Tibial artery (tissue), 4 donors: Measurements from ENCODE around the gene USP34.

ENCODE experiments used
- DNase-seq, 2 donors: peaks; one replicate each; pipeline ENCODE4 v3.0.0-alpha.2; 2019
- H3K27ac ChIP-seq, 2 donors: fragments of 200-600 bp; sonication (generic) in 1 of 2; 1 replicate in 1 of 2; 2 replicates in 1 of 2; pipeline ENCODE4 v1.5.1; 2018 to 2019; ENCODE audit warnings: mild to moderate bottlenecking in 1 of 2
- H3K27me3 ChIP-seq, 2 donors: fragments of 200-600 bp; sonication (generic) in 1 of 2; one replicate each; pipeline versions ENCODE4 v1.5.1 to v1.6.0; 2016 to 2019
- H3K36me3 ChIP-seq, 3 donors: fragments of 200-600 bp; sonication (generic) in 2 of 3; one replicate each; pipeline ENCODE4 v1.5.1; 2016 to 2019; ENCODE audit warnings: mild to moderate bottlenecking in 2 of 3
- H3K4me1 ChIP-seq, 4 donors: fragments of 200-600 bp; sonication (generic) in 2 of 4; 1 replicate in 3 of 4; 2 replicates in 1 of 4; pipeline ENCODE4 v1.5.1; 2016 to 2019
- H3K4me3 ChIP-seq, 2 donors: fragments of 200-600 bp; sonication (generic) in 1 of 2; 1 replicate in 1 of 2; 2 replicates in 1 of 2; pipeline ENCODE4 v1.5.1; 2018 to 2019; ENCODE audit warnings: mild to moderate bottlenecking in 2 of 2
- H3K9me3 ChIP-seq, 3 donors: fragments of 200-600 bp; sonication (generic) in 1 of 3; one replicate each; pipeline ENCODE4 v1.5.1; 2016 to 2019
- intact Hi-C: fragments of 100-400 bp; cut with DNase I; formaldehyde crosslinking; loops from one replicate; pipeline ENCODE4 v1.15.0; 2023; ENCODE audit warnings: low total_unique reads
- TF ChIP-seq, protein P1 (sequence below), 2 experiments: fragments of 200-600 bp in 1 of 2; fragments of 450-650 bp in 1 of 2; IDR thresholded peaks; one replicate each; pipeline ENCODE4 v1.5.1; 2017 to 2019; ENCODE audit warnings: antibody characterized with exemption in 2 of 2, mild to moderate bottlenecking in 1 of 2, moderate library complexity in 1 of 2

The USP34 gene

DNA sequence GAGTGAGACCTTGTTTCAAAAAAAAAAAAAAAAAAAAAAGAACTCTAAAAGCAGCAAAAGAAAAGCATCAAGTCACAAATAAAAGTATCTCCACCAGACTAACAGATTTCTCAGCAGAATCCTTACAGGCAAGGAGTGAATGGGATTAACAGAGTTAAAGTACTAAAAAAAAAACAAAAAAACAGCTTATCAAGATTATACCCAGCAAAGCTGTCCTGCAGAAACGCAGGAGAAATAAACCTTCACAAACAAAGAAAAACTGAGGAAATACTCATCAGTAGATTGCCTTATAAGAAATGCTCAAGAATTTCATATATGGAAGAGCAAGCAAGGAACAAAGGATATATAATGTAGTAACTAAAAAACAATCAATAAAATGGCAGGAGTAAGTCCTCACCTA lies 35.6 kb downstream of the USP34 start:
- no peaks in the 10 kb centered on the region for H3K27me3 ChIP-seq
- intact Hi-C loops, result no loop called here
- no peaks in the 10 kb centered on the region for H3K9me3 ChIP-seq
- no peak overlapping the region for H3K27ac ChIP-seq
- DNase-seq, result no peak
- H3K36me3 ChIP-seq, result no peaks in the 10 kb centered on the region
- no peak overlapping the region for H3K4me3 ChIP-seq
- TF ChIP-seq, protein P1, sequence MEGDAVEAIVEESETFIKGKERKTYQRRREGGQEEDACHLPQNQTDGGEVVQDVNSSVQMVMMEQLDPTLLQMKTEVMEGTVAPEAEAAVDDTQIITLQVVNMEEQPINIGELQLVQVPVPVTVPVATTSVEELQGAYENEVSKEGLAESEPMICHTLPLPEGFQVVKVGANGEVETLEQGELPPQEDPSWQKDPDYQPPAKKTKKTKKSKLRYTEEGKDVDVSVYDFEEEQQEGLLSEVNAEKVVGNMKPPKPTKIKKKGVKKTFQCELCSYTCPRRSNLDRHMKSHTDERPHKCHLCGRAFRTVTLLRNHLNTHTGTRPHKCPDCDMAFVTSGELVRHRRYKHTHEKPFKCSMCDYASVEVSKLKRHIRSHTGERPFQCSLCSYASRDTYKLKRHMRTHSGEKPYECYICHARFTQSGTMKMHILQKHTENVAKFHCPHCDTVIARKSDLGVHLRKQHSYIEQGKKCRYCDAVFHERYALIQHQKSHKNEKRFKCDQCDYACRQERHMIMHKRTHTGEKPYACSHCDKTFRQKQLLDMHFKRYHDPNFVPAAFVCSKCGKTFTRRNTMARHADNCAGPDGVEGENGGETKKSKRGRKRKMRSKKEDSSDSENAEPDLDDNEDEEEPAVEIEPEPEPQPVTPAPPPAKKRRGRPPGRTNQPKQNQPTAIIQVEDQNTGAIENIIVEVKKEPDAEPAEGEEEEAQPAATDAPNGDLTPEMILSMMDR (IDR thresholded peaks at IDR 0.05), result no peak
- peaks cover 0 to 47% (median 27%) of the 10 kb centered on the region in 4 donors for H3K4me1 ChIP-seq

DNA sequence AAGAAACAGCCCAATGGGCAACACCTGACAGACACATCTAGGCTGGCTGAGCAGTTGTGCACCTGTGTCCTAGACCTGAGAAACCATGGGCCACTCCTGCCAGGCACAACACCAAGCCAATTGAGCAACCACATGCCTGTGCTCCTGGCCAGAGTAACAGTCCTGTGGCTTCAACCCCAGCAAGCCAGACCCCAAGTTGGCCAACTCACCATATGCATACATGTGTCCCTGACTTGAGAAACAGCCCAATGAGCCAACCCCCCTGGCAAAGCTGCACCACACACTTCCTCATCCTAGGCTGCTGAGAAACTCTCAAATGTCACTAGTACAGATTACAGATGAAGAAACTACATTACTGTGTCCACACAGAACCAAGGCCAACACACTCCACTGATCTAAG lies 36.6 kb downstream of the USP34 start:
- peaks cover 0 to 37% (median 24%) of the 10 kb centered on the region in 4 donors for H3K4me1 ChIP-seq
- H3K27ac ChIP-seq, result no peak overlapping the region
- intact Hi-C loops, result no loop called here
- TF ChIP-seq, protein P1 (IDR thresholded peaks at IDR 0.05), result no peak
- no peaks in the 10 kb centered on the region for H3K27me3 ChIP-seq
- no peaks in the 10 kb centered on the region for H3K9me3 ChIP-seq
- H3K4me3 ChIP-seq, result no peak overlapping the region
- DNase-seq, result no peak
- H3K36me3 ChIP-seq, result no peaks in the 10 kb centered on the region

DNA sequence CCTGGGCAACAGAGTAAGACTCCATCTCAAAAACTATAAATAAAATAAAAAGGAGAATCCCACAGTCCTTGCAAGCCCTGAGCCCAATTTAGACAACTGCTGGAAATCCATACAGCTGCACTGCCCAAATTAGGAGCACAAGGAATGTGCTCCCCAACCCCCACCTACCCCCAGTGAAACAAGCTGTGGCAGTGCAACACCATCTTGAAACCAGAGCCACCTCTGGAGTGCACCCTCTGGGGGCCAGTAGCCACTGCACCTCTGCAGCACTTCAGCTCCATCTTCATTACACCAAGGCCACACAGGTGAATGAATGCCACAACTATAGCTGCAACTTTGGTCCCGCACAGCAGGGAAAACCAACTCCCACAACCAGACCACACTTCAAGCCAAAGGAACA lies 37.3 kb downstream of the USP34 start:
- no peak for DNase-seq
- TF ChIP-seq, protein P1 (IDR thresholded peaks at IDR 0.05), result no peak
- H3K4me1 ChIP-seq, result peaks cover 0 to 32% (median 22%) of the 10 kb centered on the region in 4 donors
- intact Hi-C loops, result no loop called here
- no peaks in the 10 kb centered on the region for H3K36me3 ChIP-seq
- H3K9me3 ChIP-seq, result no peaks in the 10 kb centered on the region
- H3K27ac ChIP-seq, result no peak overlapping the region
- no peak overlapping the region for H3K4me3 ChIP-seq
- no peaks in the 10 kb centered on the region for H3K27me3 ChIP-seq

DNA sequence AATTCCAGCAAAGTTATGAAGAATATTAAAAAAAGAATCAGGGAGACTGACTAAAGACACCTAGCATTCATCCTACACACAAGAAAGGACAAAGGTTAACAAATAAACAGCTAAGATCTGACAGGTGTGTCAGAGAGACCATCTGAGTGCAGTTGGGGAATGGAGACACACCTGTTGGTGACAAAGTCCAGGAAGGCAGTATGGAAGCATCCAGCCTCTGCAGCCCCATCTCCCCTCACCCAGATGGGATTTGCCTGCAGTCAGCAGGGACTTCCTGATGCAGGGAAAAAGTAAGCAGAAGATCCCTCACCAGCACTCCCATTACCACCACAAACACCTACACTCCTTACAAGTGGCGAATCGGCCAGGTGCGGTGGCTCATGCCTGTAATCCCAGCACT lies 37.9 kb downstream of the USP34 start:
- intact Hi-C loops, result no loop called here
- no peak for DNase-seq
- H3K27ac ChIP-seq, result no peak overlapping the region

DNA sequence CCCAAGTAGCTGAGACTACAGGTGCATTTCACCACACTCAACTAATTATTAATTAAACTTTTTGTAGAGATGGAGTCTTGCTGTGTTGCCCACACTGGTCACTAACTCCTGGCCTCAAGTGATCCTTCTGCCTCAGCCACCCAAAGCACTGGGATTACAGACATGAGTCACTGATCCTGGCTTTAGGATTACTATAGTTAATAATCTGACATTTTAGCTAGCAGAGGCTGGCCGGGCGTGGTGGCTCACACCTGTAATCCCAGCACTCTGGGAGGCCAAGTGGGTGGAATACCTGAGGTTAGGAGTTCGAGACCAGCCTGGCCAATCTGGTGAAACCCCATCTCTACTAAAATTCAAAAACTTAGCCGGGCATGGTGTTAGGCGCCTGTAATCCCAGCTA lies 39.5 kb downstream of the USP34 start:
- Histone ChIP-seq H3K27me3 (no peaks in the 10 kb centered on the region), H3K36me3 (no peaks in the 10 kb centered on the region), H3K9me3 (no peaks in the 10 kb centered on the region), H3K27ac (no peak overlapping the region), H3K4me1 (peaks cover 0 to 37% (median 25%) of the 10 kb centered on the region in 4 donors), H3K4me3 (no peak overlapping the region)
- no peak for DNase-seq
- intact Hi-C loops, result no loop called here
- TF ChIP-seq, protein P1 (IDR thresholded peaks at IDR 0.05), result no peak

More for the DNA sequence above, 37.9 kb downstream of the USP34 start:
- no peak overlapping the region for H3K4me3 ChIP-seq
- no peaks in the 10 kb centered on the region for H3K9me3 ChIP-seq
- no peaks in the 10 kb centered on the region for H3K36me3 ChIP-seq
- TF ChIP-seq, protein P1 (IDR thresholded peaks at IDR 0.05), result no peak
- no peaks in the 10 kb centered on the region for H3K27me3 ChIP-seq
- H3K4me1 ChIP-seq, result peaks cover 0 to 32% (median 22%) of the 10 kb centered on the region in 4 donors
